HFFc6 (cell line): ENCODE results near the gene SLA2. TPM values are rescaled to one million over a fixed set of nuclear protein-coding genes. Genes with fewer than 3 reads are reported as not detected.

Source experiments
- DNase-seq: peaks from one replicate; pipeline ENCODE4 v3.0.0-alpha.2; 2018
- H3K27ac Mint-ChIP-seq: 2 replicates; pipeline ENCODE4 v1.8.0; 2020; ENCODE audit warnings: mild to moderate bottlenecking, mixed read lengths
- H3K27me3 Mint-ChIP-seq: 2 replicates; pipeline ENCODE4 v1.8.0; 2021; ENCODE audit warnings: mild to moderate bottlenecking, moderate library complexity, mixed read lengths; ENCODE audit not compliant: insufficient read depth
- H3K36me3 Mint-ChIP-seq: 2 replicates; pipeline ENCODE4 v1.8.0; 2021; ENCODE audit warnings: low read depth, mixed read lengths
- H3K4me1 Mint-ChIP-seq: 2 replicates; pipeline ENCODE4 v1.8.0; 2020; ENCODE audit warnings: low read depth, mixed read lengths
- H3K4me3 Mint-ChIP-seq: 2 replicates; pipeline ENCODE4 v1.8.0; 2020; ENCODE audit warnings: mild to moderate bottlenecking, moderate library complexity, mixed read lengths
- H3K9me3 Mint-ChIP-seq: 2 replicates; pipeline ENCODE4 v1.8.0; 2020; ENCODE audit warnings: mild to moderate bottlenecking, mixed read lengths
- total RNA-seq, 6 experiments: library from RNA; stranded (reverse); fragmentation: NEBNext Ultra II Directional; extraction: Animal tissue kit (Norgen Biotek cat#: 25700); gene quantifications; 2 replicates in 1 of 6; 3 replicates in 5 of 6; pipeline ENCODE4 v1.2.3, GENCODE V29; 2021
- TF ChIP-seq, protein P1 (sequence below): fragments of 200-600 bp; sonication (generic); IDR thresholded peaks from 2 replicates; pipeline ENCODE4 v1.5.0; 2021; ENCODE audit warnings: antibody characterized with exemption, mild to moderate bottlenecking

Gene SLA2
- total RNA-seq, 6 experiments from 2014 or later = not detected

DNA sequence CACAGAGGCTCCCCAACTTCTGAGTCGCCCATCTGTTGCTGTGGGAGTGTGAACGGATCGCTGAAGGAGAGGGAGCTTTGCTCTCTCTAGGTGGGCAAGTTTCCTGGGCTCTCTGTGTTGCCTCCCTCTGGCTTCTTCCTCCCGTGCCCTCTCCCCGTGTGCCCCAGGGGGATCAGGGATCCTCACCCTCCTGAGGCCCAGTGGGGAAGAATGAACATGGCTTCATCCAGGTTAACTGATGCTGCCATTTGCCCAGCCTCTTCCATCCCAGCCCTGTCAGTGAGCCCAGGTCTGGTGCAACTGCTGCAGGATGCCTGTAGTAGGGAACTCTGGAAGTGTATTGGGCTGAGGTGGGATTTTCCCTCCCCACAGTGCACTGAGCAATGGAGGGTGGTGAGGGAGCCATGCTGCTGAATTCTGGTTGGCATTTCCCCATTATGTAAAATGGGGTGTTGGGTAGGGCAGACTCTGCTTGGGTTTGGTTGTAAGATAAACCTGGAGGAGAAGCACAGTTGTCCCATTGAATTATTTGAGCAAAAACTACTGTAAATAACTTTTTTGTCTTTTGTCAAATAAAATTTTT, 52.6 kb downstream of the SLA2 start:
- Mint-ChIP-seq H3K27ac (no peak overlapping the region), H3K36me3 (no peaks in the 10 kb centered on the region), H3K4me1 (peaks cover 9% of the 10 kb centered on the region), H3K27me3 (no peaks in the 10 kb centered on the region; the same call in 1 of the 2 replicates), H3K4me3 (no peak overlapping the region), H3K9me3 (no peaks in the 10 kb centered on the region)
- TF ChIP-seq, protein P1, sequence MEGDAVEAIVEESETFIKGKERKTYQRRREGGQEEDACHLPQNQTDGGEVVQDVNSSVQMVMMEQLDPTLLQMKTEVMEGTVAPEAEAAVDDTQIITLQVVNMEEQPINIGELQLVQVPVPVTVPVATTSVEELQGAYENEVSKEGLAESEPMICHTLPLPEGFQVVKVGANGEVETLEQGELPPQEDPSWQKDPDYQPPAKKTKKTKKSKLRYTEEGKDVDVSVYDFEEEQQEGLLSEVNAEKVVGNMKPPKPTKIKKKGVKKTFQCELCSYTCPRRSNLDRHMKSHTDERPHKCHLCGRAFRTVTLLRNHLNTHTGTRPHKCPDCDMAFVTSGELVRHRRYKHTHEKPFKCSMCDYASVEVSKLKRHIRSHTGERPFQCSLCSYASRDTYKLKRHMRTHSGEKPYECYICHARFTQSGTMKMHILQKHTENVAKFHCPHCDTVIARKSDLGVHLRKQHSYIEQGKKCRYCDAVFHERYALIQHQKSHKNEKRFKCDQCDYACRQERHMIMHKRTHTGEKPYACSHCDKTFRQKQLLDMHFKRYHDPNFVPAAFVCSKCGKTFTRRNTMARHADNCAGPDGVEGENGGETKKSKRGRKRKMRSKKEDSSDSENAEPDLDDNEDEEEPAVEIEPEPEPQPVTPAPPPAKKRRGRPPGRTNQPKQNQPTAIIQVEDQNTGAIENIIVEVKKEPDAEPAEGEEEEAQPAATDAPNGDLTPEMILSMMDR = no peak
- DNase-seq = no peak

DNA sequence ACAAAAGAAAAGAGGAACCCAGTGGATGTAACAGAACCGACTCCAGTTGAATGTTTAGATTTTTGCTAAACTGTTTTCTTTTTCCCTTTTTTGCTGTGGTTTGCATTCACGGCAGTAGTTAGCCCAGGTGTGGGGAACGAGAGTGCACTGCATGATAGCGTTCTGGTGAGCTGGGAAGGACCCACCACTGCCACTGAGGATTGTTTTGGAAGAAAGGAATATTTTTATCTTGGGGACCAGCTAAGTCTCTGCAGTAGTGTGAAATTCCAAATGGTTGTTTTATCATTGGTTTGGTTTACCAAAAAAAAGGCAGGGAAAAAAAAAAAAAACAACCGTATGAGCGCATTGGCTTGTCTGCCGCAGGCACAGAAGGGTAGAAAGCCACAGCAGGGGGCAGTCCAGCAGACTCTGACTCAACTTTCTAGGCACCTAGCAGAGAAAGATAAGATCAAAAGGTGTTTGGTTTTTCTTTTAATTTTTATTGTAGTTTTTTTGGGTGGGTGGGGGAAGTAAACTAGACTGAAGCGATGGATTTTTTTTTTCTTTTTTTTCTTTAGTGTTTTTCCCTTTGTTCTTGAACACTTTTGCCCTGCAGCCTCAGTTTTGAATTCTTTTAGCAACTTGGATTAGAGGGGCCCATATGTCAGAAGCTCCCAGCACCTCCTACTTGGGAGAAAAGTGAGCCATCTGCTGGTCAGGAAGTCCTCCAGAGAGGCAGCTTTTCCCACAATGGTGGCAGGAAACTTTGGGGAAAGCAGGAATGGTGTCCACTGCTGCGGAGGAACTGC, 53.9 kb downstream of the SLA2 start:
- no peaks in the 10 kb centered on the region; the same call in 1 of the 2 replicates for H3K27me3 Mint-ChIP-seq
- H3K27ac Mint-ChIP-seq = no peak overlapping the region; the same call in 1 of the 2 replicates
- no peaks in the 10 kb centered on the region for H3K36me3 Mint-ChIP-seq
- peaks cover 9% of the 10 kb centered on the region for H3K4me1 Mint-ChIP-seq
- no peak overlapping the region for H3K4me3 Mint-ChIP-seq
- H3K9me3 Mint-ChIP-seq = no peaks in the 10 kb centered on the region
- peak; percentile 40 for DNase-seq
- TF ChIP-seq, protein P1 = peak; percentile 71

DNA sequence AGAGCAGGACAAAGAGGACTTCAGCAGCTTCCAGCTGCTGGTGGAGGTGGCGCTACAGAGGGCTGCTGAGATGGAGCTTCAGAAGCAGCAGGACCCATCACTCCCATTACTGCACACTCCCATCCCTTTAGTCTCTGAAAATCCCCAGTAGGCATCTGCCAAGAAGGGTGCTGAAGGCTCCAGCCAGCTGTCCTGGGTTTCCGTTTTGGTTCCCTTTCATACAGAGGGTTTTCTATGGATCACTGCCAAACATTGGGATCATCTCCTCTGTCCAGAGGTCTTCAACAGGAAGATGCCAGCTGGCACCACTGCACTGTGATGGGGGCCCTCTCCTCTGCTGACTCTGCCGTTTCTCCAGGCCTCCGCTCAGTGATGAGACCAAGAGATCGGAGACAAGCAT, 54.7 kb downstream of the SLA2 start:
- H3K9me3 Mint-ChIP-seq = no peaks in the 10 kb centered on the region
- no peak overlapping the region for H3K4me3 Mint-ChIP-seq
- peaks cover 9% of the 10 kb centered on the region for H3K4me1 Mint-ChIP-seq
- no peaks in the 10 kb centered on the region; the same call in 1 of the 2 replicates for H3K27me3 Mint-ChIP-seq
- DNase-seq = no peak
- no peak overlapping the region for H3K27ac Mint-ChIP-seq
- H3K36me3 Mint-ChIP-seq = no peaks in the 10 kb centered on the region
- TF ChIP-seq, protein P1 = no peak

DNA sequence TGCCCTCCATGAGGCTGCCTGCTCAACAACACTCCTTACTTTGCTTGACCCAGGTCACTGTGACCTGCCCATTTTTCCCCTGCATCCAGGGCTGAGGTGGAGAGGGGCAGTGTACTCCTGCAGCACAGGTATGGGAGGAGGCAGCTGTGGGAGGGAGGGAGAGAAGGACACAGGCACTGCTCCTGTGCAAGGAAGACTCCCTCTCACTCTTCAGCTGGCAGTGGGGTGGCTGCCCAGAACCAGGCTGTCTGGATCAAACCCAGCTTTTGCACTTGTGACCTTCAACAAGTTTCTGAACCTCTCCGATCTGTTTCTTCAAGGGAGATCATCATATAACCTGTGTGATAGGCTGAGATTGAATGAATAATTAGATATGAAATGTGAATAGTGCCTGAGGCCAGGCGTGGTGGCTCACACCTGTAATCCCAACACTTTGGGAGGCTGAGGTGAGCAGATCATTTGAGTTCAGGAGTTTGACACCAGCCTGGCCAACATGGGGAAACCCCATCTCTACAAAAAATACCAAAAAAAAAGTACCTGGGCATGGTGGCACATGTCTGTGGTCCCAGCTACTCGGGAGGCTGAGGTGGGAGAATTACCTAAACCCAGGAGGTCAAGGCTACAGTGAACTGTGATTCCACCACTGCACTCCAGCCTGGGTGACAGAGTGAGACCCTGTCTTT, 58.5 kb downstream of the SLA2 start:
- Mint-ChIP-seq H3K36me3 (no peaks in the 10 kb centered on the region), H3K9me3 (no peaks in the 10 kb centered on the region), H3K4me1 (peaks cover 22% of the 10 kb centered on the region), H3K4me3 (no peak overlapping the region), H3K27me3 (no peaks in the 10 kb centered on the region), H3K27ac (no peak overlapping the region)
- TF ChIP-seq, protein P1 = no peak
- no peak for DNase-seq

DNA sequence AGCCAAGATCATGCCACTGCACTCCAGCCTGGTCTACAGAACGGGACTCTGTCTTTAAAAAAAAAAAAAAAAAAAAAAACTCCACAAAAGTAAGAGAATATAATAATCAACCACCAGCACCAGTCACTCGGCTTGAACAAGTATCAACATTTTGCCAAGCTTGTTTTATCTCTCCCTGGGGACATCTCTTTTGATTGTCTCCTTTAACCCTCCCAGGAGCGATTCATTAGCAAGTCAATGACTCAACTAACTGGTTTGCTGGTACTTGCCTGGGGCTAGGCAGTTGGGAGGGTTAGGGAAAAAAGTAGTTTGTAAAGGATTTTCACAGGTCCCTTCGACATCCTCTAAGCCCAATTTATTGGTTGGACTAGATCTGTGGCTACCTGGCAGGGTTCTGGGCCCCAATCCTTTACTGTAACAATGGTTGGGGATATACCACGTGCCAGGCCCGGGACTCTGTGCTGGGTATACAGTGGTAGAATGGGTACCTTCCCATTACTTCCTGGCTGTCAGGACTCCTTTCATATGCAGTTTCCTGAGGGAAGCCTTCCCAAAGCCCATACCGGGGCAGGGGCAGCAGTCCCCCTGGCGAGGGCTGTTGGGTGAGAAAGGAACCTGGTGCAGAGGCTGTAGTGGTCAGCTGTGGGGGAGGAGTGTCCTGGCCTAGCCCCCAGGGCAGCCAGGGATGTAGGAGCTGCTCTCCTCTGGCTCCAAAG, 60.4 kb downstream of the SLA2 start:
- TF ChIP-seq, protein P1 = no peak
- Mint-ChIP-seq H3K36me3 (no peaks in the 10 kb centered on the region), H3K9me3 (no peaks in the 10 kb centered on the region), H3K4me3 (no peak overlapping the region), H3K27me3 (no peaks in the 10 kb centered on the region), H3K4me1 (peaks cover 13% of the 10 kb centered on the region), H3K27ac (peak overlapping the region; percentile 5; the same call in 1 of the 2 replicates)
- peak; percentile 83 for DNase-seq
